ENCODE measurements around the gene GAREM1.

- no peak for TF ChIP-seq CTCF (IDR thresholded peaks at IDR 0.05)
- TF ChIP-seq POLR2A (IDR thresholded peaks at IDR 0.05), result no peak
- no peak for TF ChIP-seq POLR2AphosphoS5 (IDR thresholded peaks at IDR 0.05)
- no peak for TF ChIP-seq EP300 (IDR thresholded peaks at IDR 0.05)
Observed at GRCh38 chr18:32337347-32337746, 133.3 kb downstream of the GAREM1 start.
